Osteocyte (in vitro differentiated cells): ENCODE data around the gene SPI1. TPM values are rescaled to one million over a fixed set of nuclear protein-coding genes. Genes with fewer than 3 reads are reported as not detected.

Source experiments
- DNase-seq: peaks from one replicate; pipeline ENCODE4 v3.0.0; 2021; ENCODE audit warnings: mixed read lengths; ENCODE audit not compliant: unreplicated experiment; ENCODE audit errors: extremely low spot score
- H3K27ac Mint-ChIP-seq: one replicate; pipeline ENCODE4 v1.8.0; 2021; ENCODE audit warnings: mild to moderate bottlenecking, mixed read lengths; ENCODE audit not compliant: unreplicated experiment
- H3K27me3 Mint-ChIP-seq: one replicate; pipeline ENCODE4 v1.8.0; 2021; ENCODE audit warnings: mixed read lengths; ENCODE audit not compliant: unreplicated experiment
- H3K36me3 Mint-ChIP-seq: one replicate; pipeline ENCODE4 v1.8.0; 2021; ENCODE audit warnings: mixed read lengths; ENCODE audit not compliant: unreplicated experiment
- H3K4me1 Mint-ChIP-seq: one replicate; pipeline ENCODE4 v1.8.0; 2021; ENCODE audit warnings: mixed read lengths; ENCODE audit not compliant: unreplicated experiment
- H3K4me3 Mint-ChIP-seq: one replicate; pipeline ENCODE4 v1.8.0; 2021; ENCODE audit warnings: mild to moderate bottlenecking, moderate library complexity, mixed read lengths; ENCODE audit not compliant: unreplicated experiment
- H3K9me3 Mint-ChIP-seq: one replicate; pipeline ENCODE4 v1.8.0; 2021; ENCODE audit warnings: mixed read lengths; ENCODE audit not compliant: unreplicated experiment
- total RNA-seq: library from RNA; stranded (reverse); gene quantifications from 2 replicates; pipeline ENCODE4 v1.2.1, GENCODE V29; 2021
- TF ChIP-seq, protein P1 (sequence below): fragments of 200-600 bp; sonication (generic); IDR thresholded peaks from 2 replicates; pipeline ENCODE4 v1.5.0; 2021; ENCODE audit warnings: antibody characterized with exemption, mild to moderate bottlenecking, moderate library complexity

Gene SPI1
- total RNA-seq, 1 donor from 2014 or later, result not detected

- Mint-ChIP-seq H3K4me1 (no peaks in the 10 kb centered on the region), H3K9me3 (no peaks in the 10 kb centered on the region), H3K27ac (no peak overlapping the region), H3K36me3 (peaks cover 4% of the 10 kb centered on the region), H3K4me3 (no peak overlapping the region), H3K27me3 (no peaks in the 10 kb centered on the region)
- TF ChIP-seq, protein P1, sequence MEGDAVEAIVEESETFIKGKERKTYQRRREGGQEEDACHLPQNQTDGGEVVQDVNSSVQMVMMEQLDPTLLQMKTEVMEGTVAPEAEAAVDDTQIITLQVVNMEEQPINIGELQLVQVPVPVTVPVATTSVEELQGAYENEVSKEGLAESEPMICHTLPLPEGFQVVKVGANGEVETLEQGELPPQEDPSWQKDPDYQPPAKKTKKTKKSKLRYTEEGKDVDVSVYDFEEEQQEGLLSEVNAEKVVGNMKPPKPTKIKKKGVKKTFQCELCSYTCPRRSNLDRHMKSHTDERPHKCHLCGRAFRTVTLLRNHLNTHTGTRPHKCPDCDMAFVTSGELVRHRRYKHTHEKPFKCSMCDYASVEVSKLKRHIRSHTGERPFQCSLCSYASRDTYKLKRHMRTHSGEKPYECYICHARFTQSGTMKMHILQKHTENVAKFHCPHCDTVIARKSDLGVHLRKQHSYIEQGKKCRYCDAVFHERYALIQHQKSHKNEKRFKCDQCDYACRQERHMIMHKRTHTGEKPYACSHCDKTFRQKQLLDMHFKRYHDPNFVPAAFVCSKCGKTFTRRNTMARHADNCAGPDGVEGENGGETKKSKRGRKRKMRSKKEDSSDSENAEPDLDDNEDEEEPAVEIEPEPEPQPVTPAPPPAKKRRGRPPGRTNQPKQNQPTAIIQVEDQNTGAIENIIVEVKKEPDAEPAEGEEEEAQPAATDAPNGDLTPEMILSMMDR, result no peak
- no peak for DNase-seq
Observed at GRCh38 chr11:47333886-47334443, 44.4 kb downstream of the SPI1 start.

DNA sequence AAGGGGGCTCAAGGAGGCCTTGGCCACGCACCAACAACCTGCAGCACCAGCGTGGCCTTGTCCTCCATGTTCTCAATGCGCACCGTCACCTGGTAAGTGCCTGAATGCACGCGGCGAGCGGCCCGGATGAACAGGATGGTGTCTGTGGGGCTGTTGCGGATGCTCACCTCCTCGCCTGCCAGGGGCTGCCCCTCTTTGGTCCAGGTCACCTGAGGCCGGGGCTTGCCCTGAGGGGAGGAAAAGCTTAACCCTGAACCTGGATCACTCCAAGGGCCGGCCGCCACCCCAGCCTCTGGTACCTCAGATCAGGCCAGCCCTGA is 44.9 kb downstream of the SPI1 start:
- Mint-ChIP-seq H3K4me1 (no peaks in the 10 kb centered on the region), H3K27ac (no peak overlapping the region), H3K36me3 (peaks cover 8% of the 10 kb centered on the region), H3K4me3 (no peak overlapping the region), H3K27me3 (no peaks in the 10 kb centered on the region), H3K9me3 (no peaks in the 10 kb centered on the region)
- peak; percentile 81 for DNase-seq
- TF ChIP-seq, protein P1, result no peak

DNA sequence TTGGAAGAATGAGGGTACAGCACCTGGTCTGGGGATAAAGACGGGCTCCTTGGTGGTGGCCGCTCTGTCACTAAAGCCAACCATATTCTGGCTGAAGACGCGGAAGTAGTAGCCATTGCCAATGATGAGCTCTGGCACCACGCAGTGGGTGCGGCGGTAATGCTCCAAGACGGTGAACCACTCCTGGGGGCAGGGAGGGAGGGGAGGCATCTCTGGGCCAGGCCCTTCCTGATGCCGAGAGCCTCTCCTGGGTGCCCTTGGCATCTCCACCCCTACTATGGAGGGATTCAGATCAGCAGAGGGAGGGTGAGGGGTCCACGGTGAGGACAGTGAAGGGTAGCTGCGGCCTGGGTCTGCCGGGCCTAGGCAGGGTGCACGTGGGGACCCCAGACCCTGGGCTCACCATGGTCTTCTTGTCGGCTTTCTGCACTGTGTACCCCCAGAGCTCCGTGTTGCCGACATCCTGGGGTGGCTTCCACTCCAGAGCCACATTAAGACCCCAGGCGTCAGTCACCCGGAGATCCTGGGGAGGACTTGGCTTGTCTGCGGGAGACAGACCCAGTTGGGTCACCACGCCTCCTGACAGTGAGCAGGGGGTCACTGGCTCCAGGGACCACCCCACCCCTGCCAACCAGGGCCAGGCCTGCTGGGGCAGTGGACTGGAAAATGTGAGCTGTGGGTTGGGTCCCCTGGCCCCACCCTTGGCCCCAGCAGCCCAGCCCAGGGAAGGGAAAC is 45.4 kb downstream of the SPI1 start:
- TF ChIP-seq, protein P1, result no peak
- Mint-ChIP-seq H3K4me1 (no peaks in the 10 kb centered on the region), H3K9me3 (no peaks in the 10 kb centered on the region), H3K4me3 (no peak overlapping the region), H3K36me3 (peaks cover 10% of the 10 kb centered on the region), H3K27ac (no peak overlapping the region), H3K27me3 (no peaks in the 10 kb centered on the region)
- no peak for DNase-seq

DNA sequence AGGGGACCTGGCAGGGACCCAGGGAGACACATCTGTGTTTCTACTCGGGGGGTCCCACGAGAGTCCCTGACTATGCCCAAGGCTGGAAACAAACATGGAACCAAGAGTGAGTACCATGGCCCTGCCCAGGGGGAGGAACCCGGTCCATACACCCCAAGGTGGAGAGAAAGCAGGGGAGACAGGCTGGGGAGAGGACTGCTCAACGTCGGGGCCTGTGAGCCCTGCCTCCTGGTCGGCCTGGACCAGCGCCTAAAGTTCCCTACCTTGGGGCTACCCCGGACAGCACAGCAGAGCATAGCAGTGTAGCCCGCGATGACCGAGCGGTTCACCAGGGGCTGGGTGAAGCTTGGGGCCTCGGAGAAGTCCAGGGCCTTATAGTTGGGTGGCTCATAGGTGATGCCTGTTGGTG is 46.0 kb downstream of the SPI1 start:
- Mint-ChIP-seq H3K9me3 (no peaks in the 10 kb centered on the region), H3K27me3 (no peaks in the 10 kb centered on the region), H3K4me1 (no peaks in the 10 kb centered on the region), H3K4me3 (no peak overlapping the region), H3K27ac (no peak overlapping the region), H3K36me3 (peaks cover 15% of the 10 kb centered on the region)
- DNase-seq, result no peak
- TF ChIP-seq, protein P1, result no peak

DNA sequence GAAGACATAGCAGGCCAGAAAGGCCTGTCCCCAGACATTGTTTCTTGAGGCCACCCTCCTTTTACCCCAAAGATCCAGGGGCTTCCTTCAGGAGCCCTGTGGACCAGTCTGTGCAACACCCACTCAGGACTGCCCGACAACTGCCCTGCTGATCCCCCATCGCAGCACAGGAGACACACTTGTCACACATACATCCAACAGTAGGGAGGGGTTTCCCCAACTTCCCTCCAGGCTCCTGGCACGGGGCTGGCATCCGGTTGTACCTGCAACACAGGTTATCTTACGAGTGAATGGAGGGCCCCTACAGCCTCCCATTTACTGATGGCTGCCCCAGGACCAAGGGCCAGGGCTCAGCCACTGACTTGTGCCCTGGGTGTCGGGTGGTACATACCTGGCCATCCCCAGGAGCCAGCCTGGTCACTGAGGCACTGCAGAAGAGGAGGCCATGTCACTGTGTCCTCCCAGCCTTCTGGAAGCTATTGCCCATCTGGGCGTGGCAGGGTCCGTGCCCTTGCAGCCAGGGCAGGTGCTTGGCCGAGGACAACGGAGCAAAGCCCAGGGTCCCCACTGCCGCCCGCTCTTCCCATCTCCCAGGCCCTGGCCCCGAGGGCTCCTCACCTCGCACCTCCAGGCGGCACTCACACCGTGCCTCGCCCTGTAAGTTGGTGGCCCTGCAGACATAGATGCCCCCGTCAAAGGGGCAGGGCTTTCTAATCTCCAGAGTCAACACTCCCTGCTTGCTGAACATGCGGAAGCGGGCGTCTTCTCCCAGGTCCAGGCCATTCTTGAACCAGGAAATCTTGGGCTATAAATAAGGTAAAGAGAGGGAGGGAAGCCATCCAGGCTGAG is 46.7 kb downstream of the SPI1 start:
- TF ChIP-seq, protein P1, result no peak
- peaks cover 17% of the 10 kb centered on the region for H3K36me3 Mint-ChIP-seq
- H3K27me3 Mint-ChIP-seq, result no peaks in the 10 kb centered on the region
- no peaks in the 10 kb centered on the region for H3K9me3 Mint-ChIP-seq
- no peak for DNase-seq
- no peak overlapping the region for H3K27ac Mint-ChIP-seq
- no peak overlapping the region for H3K4me3 Mint-ChIP-seq
- no peaks in the 10 kb centered on the region for H3K4me1 Mint-ChIP-seq
